ENCODE measurements around the gene SMCO2.

SMCO2 gene

GRCh38 chr12:27464220-27464554 is 17.7 kb downstream of the SMCO2 start:
- Histone ChIP-seq H3K79me2 (ENCODE audit: control insufficient read depth, low read length) (no peaks in the 10 kb centered on the region), H3K36me3 (ENCODE audit: control insufficient read depth, low read length) (no peaks in the 10 kb centered on the region), H3K9me2 (replicated peaks; ENCODE audit: control insufficient read depth, low read length) (no peaks in the 10 kb centered on the region), H4K20me1 (ENCODE audit: control insufficient read depth, insufficient read depth, low read depth, low read length) (no peaks in the 10 kb centered on the region), H3K27ac (ENCODE audit: low read depth, low read length) (no peak overlapping the region), H3K4me1 (ENCODE audit: control insufficient read depth, low read length) (no peaks in the 10 kb centered on the region), H3K9me3 (ENCODE audit: control insufficient read depth, insufficient read depth, low read length) (no peaks in the 10 kb centered on the region), H3K27me3 (ENCODE audit: control insufficient read depth, low read length) (peaks cover 6% of the 10 kb centered on the region), H3K4me2 (ENCODE audit: low read length) (no peak overlapping the region), H3F3A (ENCODE audit: control insufficient read depth, insufficient read depth) (no peaks in the 10 kb centered on the region), H3K4me3 (ENCODE audit: low read length) (no peak overlapping the region)
- TF ChIP-seq CTCF (IDR thresholded peaks at IDR 0.05; ENCODE audit: low read depth, low read length, poor library complexity, severe bottlenecking) (no peak), EZH2phosphoT487 (IDR thresholded peaks at IDR 0.05; ENCODE audit: borderline replicate concordance, low read length) (no peak)

- no peak for TF ChIP-seq EZH2phosphoT487 (IDR thresholded peaks at IDR 0.05; ENCODE audit: borderline replicate concordance, low read length)
- TF ChIP-seq CTCF (IDR thresholded peaks at IDR 0.05; ENCODE audit: low read depth, low read length, poor library complexity, severe bottlenecking), result no peak
- Histone ChIP-seq H3K4me3 (ENCODE audit: low read length) (no peak overlapping the region), H3K79me2 (ENCODE audit: control insufficient read depth, low read length) (no peaks in the 10 kb centered on the region), H3K27ac (ENCODE audit: low read depth, low read length) (no peak overlapping the region), H3K27me3 (ENCODE audit: control insufficient read depth, low read length) (no peaks in the 10 kb centered on the region), H4K20me1 (ENCODE audit: control insufficient read depth, insufficient read depth, low read depth, low read length) (no peaks in the 10 kb centered on the region), H3K9me3 (ENCODE audit: control insufficient read depth, insufficient read depth, low read length) (no peaks in the 10 kb centered on the region), H3K4me1 (ENCODE audit: control insufficient read depth, low read length) (no peaks in the 10 kb centered on the region), H3F3A (ENCODE audit: control insufficient read depth, insufficient read depth) (no peaks in the 10 kb centered on the region), H3K9me2 (replicated peaks; ENCODE audit: control insufficient read depth, low read length) (no peaks in the 10 kb centered on the region), H3K4me2 (ENCODE audit: low read length) (no peak overlapping the region), H3K36me3 (ENCODE audit: control insufficient read depth, low read length) (no peaks in the 10 kb centered on the region)
Observed at GRCh38 chr12:27467641-27468040, 21.1 kb downstream of the SMCO2 start.

- Histone ChIP-seq H3K27ac (ENCODE audit: low read depth, low read length) (no peak overlapping the region), H3F3A (ENCODE audit: control insufficient read depth, insufficient read depth) (no peaks in the 10 kb centered on the region), H3K4me2 (ENCODE audit: low read length) (no peak overlapping the region), H3K27me3 (ENCODE audit: control insufficient read depth, low read length) (no peaks in the 10 kb centered on the region), H3K79me2 (ENCODE audit: control insufficient read depth, low read length) (no peaks in the 10 kb centered on the region), H3K9me2 (replicated peaks; ENCODE audit: control insufficient read depth, low read length) (no peaks in the 10 kb centered on the region), H4K20me1 (ENCODE audit: control insufficient read depth, insufficient read depth, low read depth, low read length) (no peaks in the 10 kb centered on the region), H3K36me3 (ENCODE audit: control insufficient read depth, low read length) (no peaks in the 10 kb centered on the region), H3K9me3 (ENCODE audit: control insufficient read depth, insufficient read depth, low read length) (no peaks in the 10 kb centered on the region), H3K4me1 (ENCODE audit: control insufficient read depth, low read length) (no peaks in the 10 kb centered on the region), H3K4me3 (ENCODE audit: low read length) (no peak overlapping the region)
- no peak for TF ChIP-seq CTCF (IDR thresholded peaks at IDR 0.05; ENCODE audit: low read depth, low read length, poor library complexity, severe bottlenecking)
- no peak for TF ChIP-seq EZH2phosphoT487 (IDR thresholded peaks at IDR 0.05; ENCODE audit: borderline replicate concordance, low read length)
Observed at GRCh38 chr12:27468241-27468640, 21.7 kb downstream of the SMCO2 start.
